Measurements from ENCODE around the gene CSNK1G3. TPM values are rescaled to one million over a fixed set of nuclear protein-coding genes. Genes with fewer than 3 reads are reported as not detected.

Gene CSNK1G3
- polyA plus RNA-seq, 1 donor (not counting 4 experiments of a cell fraction or from before 2014, with no cell fraction given): 34.0 TPM

GRCh38 chr5:123559434-123559775 is 47.4 kb downstream of the CSNK1G3 start:
- dilution Hi-C loops (cut with MboI; ENCODE audit: extremely low pct_ligation_motif_present, low sequenced_read_pairs): no loop called here
- H3K9ac ChIP-seq (ENCODE audit: control insufficient read depth, extremely low read depth, insufficient read depth, low read length): no peak overlapping the region
- H2AFZ ChIP-seq (ENCODE audit: control insufficient read depth, low read length): no peak overlapping the region
- no peak for TF ChIP-seq EZH2 (IDR thresholded peaks at IDR 0.05; ENCODE audit: low read length)
- TF ChIP-seq CTCF (optimal IDR thresholded peaks at IDR 0.05 in 1 of 3, IDR thresholded peaks at IDR 0.05 in 1 of 3, conservative IDR thresholded peaks at IDR 0.05 in 1 of 3; ENCODE audit: extremely low read depth in 1 of 3, insufficient read depth in 2 of 3, low read length in 3 of 3): no peak
- H3K4me3 ChIP-seq (ENCODE audit: control insufficient read depth in 2 of 3, extremely low read depth in 1 of 3, insufficient read depth in 2 of 3, low read depth in 1 of 3, low read length in 3 of 3): no peak overlapping the region
- H3K4me1 ChIP-seq (ENCODE audit: control insufficient read depth, extremely low read depth, insufficient read depth, low read length): no peaks in the 10 kb centered on the region
- no peak for FAIRE-seq
- H3K79me2 ChIP-seq (ENCODE audit: control insufficient read depth, insufficient read depth, low read length): peaks cover 7% of the 10 kb centered on the region
- DNase-seq (ENCODE audit: low read depth, low spot score): no peak
- H3K9me1 ChIP-seq (ENCODE audit: control insufficient read depth, extremely low read depth, insufficient read depth, low read length): no peaks in the 10 kb centered on the region
- H4K20me1 ChIP-seq (ENCODE audit: control insufficient read depth, extremely low read depth, insufficient read depth, low read length): no peaks in the 10 kb centered on the region
- H3K9me3 ChIP-seq (ENCODE audit: control insufficient read depth, low read depth, low read length): no peaks in the 10 kb centered on the region
- H3K36me3 ChIP-seq (ENCODE audit: control insufficient read depth in 2 of 2, extremely low read depth in 1 of 2, insufficient read depth in 2 of 2, low read length in 2 of 2): peaks cover 1 to 4% of the 10 kb centered on the region in 2 experiments
- H3K27ac ChIP-seq (ENCODE audit: control insufficient read depth, insufficient read depth, low read length): no peak overlapping the region
- no peaks in the 10 kb centered on the region for H3K27me3 ChIP-seq (ENCODE audit: control insufficient read depth, extremely low read depth, insufficient read depth, low read length)
- H3K4me2 ChIP-seq (ENCODE audit: control insufficient read depth, extremely low read depth, insufficient read depth, low read depth, low read length): no peak overlapping the region

- no peak overlapping the region for H3K4me2 ChIP-seq (ENCODE audit: control insufficient read depth, extremely low read depth, insufficient read depth, low read depth, low read length)
- dilution Hi-C loops (cut with MboI; ENCODE audit: extremely low pct_ligation_motif_present, low sequenced_read_pairs): no loop called here
- no peaks in the 10 kb centered on the region for H4K20me1 ChIP-seq (ENCODE audit: control insufficient read depth, extremely low read depth, insufficient read depth, low read length)
- no peaks in the 10 kb centered on the region for H3K27me3 ChIP-seq (ENCODE audit: control insufficient read depth, extremely low read depth, insufficient read depth, low read length)
- DNase-seq (ENCODE audit: low read depth, low spot score): no peak
- no peak overlapping the region for H2AFZ ChIP-seq (ENCODE audit: control insufficient read depth, low read length)
- H3K36me3 ChIP-seq (ENCODE audit: control insufficient read depth in 2 of 2, extremely low read depth in 1 of 2, insufficient read depth in 2 of 2, low read length in 2 of 2): peaks cover 1 to 4% of the 10 kb centered on the region in 2 experiments
- H3K9me3 ChIP-seq (ENCODE audit: control insufficient read depth, low read depth, low read length): no peaks in the 10 kb centered on the region
- H3K79me2 ChIP-seq (ENCODE audit: control insufficient read depth, insufficient read depth, low read length): peaks cover 10% of the 10 kb centered on the region
- TF ChIP-seq CTCF (optimal IDR thresholded peaks at IDR 0.05 in 1 of 3, IDR thresholded peaks at IDR 0.05 in 1 of 3, conservative IDR thresholded peaks at IDR 0.05 in 1 of 3; ENCODE audit: extremely low read depth in 1 of 3, insufficient read depth in 2 of 3, low read length in 3 of 3) (no peak), EZH2 (IDR thresholded peaks at IDR 0.05; ENCODE audit: low read length) (no peak)
- H3K4me1 ChIP-seq (ENCODE audit: control insufficient read depth, extremely low read depth, insufficient read depth, low read length): no peaks in the 10 kb centered on the region
- no peak overlapping the region for H3K9ac ChIP-seq (ENCODE audit: control insufficient read depth, extremely low read depth, insufficient read depth, low read length)
- FAIRE-seq: no peak
- H3K27ac ChIP-seq (ENCODE audit: control insufficient read depth, insufficient read depth, low read length): no peak overlapping the region
- H3K4me3 ChIP-seq (ENCODE audit: control insufficient read depth in 2 of 3, extremely low read depth in 1 of 3, insufficient read depth in 2 of 3, low read depth in 1 of 3, low read length in 3 of 3): no peak overlapping the region
- no peaks in the 10 kb centered on the region for H3K9me1 ChIP-seq (ENCODE audit: control insufficient read depth, extremely low read depth, insufficient read depth, low read length)
Measured at GRCh38 chr5:123561230-123561629, 49.3 kb downstream of the CSNK1G3 start.

Measured in keratinocyte (primary cell).